HUES48 (cell line): ENCODE data around the gene FKBP5.
"Not testable (repeated sequence)": the region's sequence is repeated elsewhere in the genome, so short reads cannot be mapped to it uniquely, and the experiment has no call there.

Experiments used
- H3K27ac ChIP-seq: one replicate; pipeline ENCODE4 v1.7.0; 2013; ENCODE audit warnings: low read depth, low read length, inconsistent platforms
- H3K27me3 ChIP-seq: 2 replicates; pipeline ENCODE4 v1.6.1; 2013; ENCODE audit warnings: mild to moderate bottlenecking, low read length; ENCODE audit not compliant: control insufficient read depth, insufficient read depth
- H3K36me3 ChIP-seq: 2 replicates; pipeline ENCODE4 v1.6.1; 2013; ENCODE audit warnings: low read length; ENCODE audit not compliant: control insufficient read depth, insufficient read depth
- H3K4me1 ChIP-seq: 2 replicates; pipeline ENCODE4 v1.6.1; 2013; ENCODE audit warnings: mild to moderate bottlenecking, low read length; ENCODE audit not compliant: control insufficient read depth, insufficient read depth
- H3K4me3 ChIP-seq: 2 replicates; pipeline ENCODE4 v1.5.1; 2013; ENCODE audit warnings: mild to moderate bottlenecking, low read depth, low read length
- H3K9ac ChIP-seq: 2 replicates; pipeline ENCODE4 v1.6.1; 2013; ENCODE audit warnings: mild to moderate bottlenecking, low read depth, low read length, moderate library complexity
- H3K9me3 ChIP-seq: 2 replicates; pipeline ENCODE4 v1.6.1; 2013; ENCODE audit warnings: low read length; ENCODE audit not compliant: control insufficient read depth, insufficient read depth

Gene FKBP5

DNA sequence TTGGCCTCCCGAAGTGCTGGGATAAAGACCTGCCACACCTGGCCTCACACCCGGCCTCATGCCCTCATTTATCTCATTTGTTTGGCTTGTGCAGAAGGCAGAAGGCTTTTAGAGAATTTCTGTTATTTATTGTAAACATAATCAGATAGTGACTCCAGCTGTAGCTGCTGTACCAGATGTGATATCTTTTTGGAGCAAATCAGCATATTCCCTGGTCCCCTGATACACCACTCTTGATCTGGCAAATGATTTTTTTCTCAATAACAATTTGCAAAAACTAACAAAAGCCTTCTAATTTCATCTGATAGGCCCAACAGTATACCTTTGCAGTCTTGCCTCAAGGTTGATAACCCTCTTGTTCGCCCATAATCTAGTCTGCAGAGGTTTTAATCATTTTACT, 149.5 kb downstream of the FKBP5 start:
- H3K27me3 ChIP-seq = no peaks in the 10 kb centered on the region
- no peaks in the 10 kb centered on the region for H3K9me3 ChIP-seq
- no peak overlapping the region for H3K9ac ChIP-seq
- H3K4me1 ChIP-seq = peaks cover 3% of the 10 kb centered on the region
- no peaks in the 10 kb centered on the region for H3K36me3 ChIP-seq
- no peak overlapping the region for H3K4me3 ChIP-seq
- H3K27ac ChIP-seq = no peak overlapping the region

DNA sequence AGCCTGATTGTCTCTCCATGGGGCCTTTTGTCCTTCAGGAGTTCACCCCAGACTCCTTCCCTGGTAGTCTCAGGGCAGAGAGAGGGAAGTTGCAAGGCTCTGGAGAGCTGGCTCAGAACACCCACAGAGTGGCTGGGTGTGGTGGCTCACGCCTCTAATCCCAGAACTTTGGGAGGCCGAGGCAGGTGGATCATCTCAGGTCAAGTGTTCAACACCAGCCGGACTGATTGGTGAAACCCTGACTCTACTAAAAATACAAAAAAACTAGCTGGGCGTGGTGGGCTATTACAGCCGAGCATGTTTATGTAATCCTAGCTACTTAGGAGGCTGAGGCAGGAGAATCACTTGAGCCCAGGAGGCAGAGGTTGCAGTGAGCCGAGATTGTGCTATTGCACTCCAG, 152.9 kb downstream of the FKBP5 start:
- H3K27ac ChIP-seq, H3K4me1 ChIP-seq, H3K9ac ChIP-seq, H3K36me3 ChIP-seq, H3K9me3 ChIP-seq, H3K4me3 ChIP-seq, H3K27me3 ChIP-seq: not testable (repeated sequence)

DNA sequence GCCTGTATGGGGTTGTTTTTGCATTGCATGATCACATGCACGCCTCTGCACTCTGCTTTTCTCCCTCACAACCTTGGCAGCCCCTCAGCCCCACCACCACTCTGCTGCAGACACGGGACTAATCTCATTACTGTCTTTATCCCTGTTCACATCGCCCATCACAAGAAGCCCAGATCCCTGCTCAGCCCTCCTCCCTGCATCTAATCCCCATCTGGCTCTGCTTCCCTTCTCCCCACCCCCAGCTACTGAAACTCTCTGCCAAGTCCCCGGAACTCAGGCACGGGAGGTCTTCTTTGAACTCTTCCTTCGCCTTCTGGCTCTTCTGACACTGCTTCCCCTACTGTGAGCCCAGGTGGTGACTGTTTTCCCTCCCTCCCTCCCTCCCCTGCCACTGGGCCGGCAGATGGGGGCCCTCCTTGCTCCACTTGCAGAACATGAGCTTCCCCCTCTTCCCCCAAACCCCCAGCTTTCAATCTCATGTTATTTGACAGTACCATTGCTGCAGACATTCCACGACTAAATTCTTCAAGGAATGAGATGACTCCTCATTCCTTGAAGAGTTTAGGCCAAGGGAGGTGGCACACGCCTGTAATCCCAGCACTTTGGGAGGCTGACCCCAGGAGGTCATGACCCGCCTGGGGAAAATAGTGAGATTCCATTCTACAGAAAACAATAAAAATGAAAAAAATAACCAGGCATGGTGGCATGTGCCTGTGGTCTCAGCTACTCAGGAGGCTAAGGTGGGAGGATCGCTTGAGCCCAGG, 154.1 kb downstream of the FKBP5 start:
- peaks cover 7% of the 10 kb centered on the region for H3K4me1 ChIP-seq
- H3K27me3 ChIP-seq = no peaks in the 10 kb centered on the region
- H3K27ac ChIP-seq = no peak overlapping the region
- no peaks in the 10 kb centered on the region for H3K9me3 ChIP-seq
- H3K4me3 ChIP-seq = no peak overlapping the region
- no peaks in the 10 kb centered on the region for H3K36me3 ChIP-seq
- H3K9ac ChIP-seq = no peak overlapping the region

DNA sequence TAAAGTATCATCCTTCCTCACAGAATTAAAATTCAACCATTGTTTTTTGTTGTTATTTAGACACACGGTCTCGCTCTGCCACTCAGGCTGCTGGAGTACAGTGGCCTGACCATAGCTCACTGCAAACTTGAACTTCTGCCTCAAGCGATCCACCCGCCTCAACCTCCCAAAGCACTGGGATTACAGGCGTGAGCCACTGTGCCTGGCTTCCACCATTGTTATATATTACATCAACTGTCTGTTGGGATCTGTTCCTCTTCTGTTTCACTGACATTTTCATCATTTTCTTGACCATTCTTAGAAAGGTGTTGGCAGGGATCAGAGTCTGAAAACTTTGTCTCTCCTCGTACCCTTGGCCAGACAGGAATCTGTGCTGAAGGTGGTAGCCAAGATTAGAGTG, 154.7 kb downstream of the FKBP5 start:
- no peaks in the 10 kb centered on the region for H3K27me3 ChIP-seq
- no peak overlapping the region for H3K4me3 ChIP-seq
- no peak overlapping the region for H3K9ac ChIP-seq
- peaks cover 7% of the 10 kb centered on the region for H3K4me1 ChIP-seq
- H3K36me3 ChIP-seq = no peaks in the 10 kb centered on the region
- H3K27ac ChIP-seq = no peak overlapping the region
- no peaks in the 10 kb centered on the region for H3K9me3 ChIP-seq

DNA sequence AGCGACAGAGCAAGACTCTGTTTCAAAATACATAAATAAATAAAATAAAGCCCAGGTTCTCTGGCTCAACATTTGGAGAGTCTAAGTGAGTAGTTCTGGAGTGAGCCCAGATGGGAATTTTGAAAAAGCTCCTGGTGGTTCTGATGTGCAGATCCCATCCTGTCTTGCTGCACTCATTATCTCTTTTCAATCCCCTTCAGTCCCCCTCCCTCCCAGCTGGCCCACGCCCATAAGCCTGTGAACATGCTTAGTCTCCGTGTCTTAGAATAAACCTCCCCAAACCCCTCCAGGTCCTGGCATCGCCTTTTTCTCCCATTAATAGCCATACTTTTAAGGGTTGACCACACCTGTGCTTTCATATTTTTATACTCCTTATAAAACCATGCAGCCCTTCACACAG, 156.6 kb downstream of the FKBP5 start:
- peaks cover 7% of the 10 kb centered on the region for H3K4me1 ChIP-seq
- H3K4me3 ChIP-seq = no peak overlapping the region
- no peaks in the 10 kb centered on the region for H3K27me3 ChIP-seq
- no peak overlapping the region for H3K27ac ChIP-seq
- H3K36me3 ChIP-seq = no peaks in the 10 kb centered on the region
- H3K9me3 ChIP-seq = no peaks in the 10 kb centered on the region
- no peak overlapping the region for H3K9ac ChIP-seq

DNA sequence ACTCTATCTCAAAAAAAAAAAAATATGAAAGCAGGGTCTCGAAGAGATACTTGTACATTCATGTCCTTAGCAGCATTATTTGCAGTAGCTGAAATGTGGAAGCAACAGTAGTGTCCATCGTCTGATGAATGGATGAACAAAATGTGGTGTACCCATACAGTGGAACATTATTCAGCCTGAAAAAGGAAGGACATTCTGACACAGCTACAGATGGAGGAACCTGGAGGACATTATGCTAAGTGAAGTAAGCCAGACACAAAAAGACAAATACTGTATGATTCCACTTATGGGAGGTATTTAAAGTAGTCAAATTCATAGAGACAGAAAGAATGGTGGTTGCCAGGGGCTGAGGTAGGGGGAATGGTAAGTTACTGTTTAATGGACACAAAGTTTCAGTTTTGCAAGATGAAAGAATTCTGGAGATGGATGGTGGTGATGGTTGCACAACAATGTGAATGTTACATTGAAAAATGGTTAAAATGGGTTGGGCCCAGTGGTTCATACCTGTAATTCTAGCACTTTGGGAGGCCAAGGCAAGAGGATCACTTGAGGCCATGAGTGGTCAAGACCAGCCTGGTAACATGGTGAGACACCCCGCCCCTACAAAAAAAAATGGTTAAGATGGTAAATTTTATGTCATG, 164.2 kb downstream of the FKBP5 start:
- Histone ChIP-seq H3K4me3 (no peak overlapping the region), H3K27ac (no peak overlapping the region), H3K9me3 (no peaks in the 10 kb centered on the region), H3K36me3 (no peaks in the 10 kb centered on the region), H3K4me1 (peaks cover 12% of the 10 kb centered on the region; the same call in 1 of the 2 replicates), H3K27me3 (no peaks in the 10 kb centered on the region; the same call in 1 of the 2 replicates), H3K9ac (no peak overlapping the region)
